ENCODE data around the gene CHAT.

GRCh38 chr10:49686651-49687050 lies 72.8 kb downstream of the CHAT start:
- no peak for TF ChIP-seq CTCF (IDR thresholded peaks at IDR 0.05; ENCODE audit: low read depth, low read length, poor library complexity, severe bottlenecking)
- TF ChIP-seq EZH2phosphoT487 (IDR thresholded peaks at IDR 0.05; ENCODE audit: borderline replicate concordance, low read length) = no peak
